ENCODE results near the gene GRK2.

The GRK2 gene

GRCh38 chr11:67280788-67281551 lies 14.7 kb downstream of the GRK2 start:
- DNase-seq (ENCODE audit: low read depth in 2 of 3, low spot score in 1 of 3) = no peak

GRCh38 chr11:67281552-67282150 lies 15.4 kb downstream of the GRK2 start:
- DNase-seq (ENCODE audit: low read depth in 2 of 3, low spot score in 1 of 3) = no peak

DNA sequence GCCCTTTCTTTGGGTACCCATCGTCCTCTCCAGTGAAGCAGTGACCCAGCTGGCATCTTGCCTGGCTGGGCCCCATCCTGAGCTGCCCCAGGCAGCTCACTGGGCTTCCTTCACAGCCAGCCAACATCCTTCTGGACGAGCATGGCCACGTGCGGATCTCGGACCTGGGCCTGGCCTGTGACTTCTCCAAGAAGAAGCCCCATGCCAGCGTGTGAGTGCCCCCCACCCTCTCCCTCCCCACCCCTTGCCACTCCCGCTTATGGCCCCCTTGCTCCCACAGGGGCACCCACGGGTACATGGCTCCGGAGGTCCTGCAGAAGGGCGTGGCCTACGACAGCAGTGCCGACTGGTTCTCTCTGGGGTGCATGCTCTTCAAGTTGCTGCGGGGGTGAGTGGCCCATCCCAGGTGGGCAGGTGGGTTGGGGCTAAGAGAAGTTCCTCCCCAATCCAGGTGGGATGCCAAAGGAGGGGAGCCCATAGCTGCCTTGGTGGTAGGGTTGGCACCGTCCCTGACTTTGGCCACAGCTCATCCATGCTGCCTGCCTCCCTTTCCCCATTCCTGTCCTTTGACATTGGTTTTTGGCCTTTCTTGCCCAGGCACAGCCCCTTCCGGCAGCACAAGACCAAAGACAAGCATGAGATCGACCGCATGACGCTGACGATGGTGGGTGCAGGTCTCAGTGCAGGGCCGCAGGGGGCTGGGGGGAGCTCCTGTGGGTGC lies 16.0 kb downstream of the GRK2 start:
- no peak for DNase-seq (ENCODE audit: low read depth in 2 of 3, low spot score in 1 of 3)

- DNase-seq (ENCODE audit: low read depth in 2 of 3, low spot score in 1 of 3) = no peak
Observed at GRCh38 chr11:67282876-67283371, 16.7 kb downstream of the GRK2 start.

DNA sequence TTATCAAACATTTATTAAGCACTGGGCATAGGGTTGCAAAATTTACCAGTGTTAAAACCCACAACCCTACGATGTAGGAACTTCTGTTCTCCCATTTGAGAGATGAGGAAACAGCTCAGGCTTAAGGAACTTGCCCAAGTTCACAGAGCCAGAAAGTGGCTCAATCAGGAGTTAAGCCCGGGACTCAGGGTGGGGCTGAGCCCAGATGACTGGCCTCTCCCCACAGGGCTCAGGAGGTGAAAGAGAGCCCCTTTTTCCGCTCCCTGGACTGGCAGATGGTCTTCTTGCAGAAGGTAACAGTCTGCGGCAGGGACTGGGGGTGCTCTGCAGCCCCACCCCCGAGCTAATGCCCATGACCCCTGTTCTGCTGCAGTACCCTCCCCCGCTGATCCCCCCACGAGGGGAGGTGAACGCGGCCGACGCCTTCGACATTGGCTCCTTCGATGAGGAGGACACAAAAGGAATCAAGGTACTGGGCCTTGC lies 17.2 kb downstream of the GRK2 start:
- DNase-seq (ENCODE audit: low read depth in 2 of 3, low spot score in 1 of 3) = no peak

DNA sequence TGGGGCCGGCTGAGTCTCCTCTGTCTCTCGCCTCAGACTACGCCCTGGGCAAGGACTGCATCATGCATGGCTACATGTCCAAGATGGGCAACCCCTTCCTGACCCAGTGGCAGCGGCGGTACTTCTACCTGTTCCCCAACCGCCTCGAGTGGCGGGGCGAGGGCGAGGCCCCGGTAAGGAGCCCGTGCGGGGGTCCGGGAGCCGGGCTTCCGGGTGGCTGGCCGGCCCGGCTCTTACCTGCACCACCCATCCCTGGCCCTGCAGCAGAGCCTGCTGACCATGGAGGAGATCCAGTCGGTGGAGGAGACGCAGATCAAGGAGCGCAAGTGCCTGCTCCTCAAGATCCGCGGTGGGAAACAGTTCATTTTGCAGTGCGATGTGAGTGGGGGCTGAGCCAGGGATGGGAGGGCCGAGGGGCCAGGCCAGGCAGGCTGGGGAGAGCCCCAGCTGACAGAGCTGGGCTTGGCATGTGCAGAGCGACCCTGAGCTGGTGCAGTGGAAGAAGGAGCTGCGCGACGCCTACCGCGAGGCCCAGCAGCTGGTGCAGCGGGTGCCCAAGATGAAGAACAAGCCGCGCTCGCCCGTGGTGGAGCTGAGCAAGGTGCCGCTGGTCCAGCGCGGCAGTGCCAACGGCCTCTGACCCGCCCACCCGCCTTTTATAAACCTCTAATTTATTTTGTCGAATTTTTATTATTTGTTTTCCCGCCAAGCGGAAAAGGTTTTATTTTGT lies 18.7 kb downstream of the GRK2 start:
- no peak for DNase-seq (ENCODE audit: low read depth in 2 of 3, low spot score in 1 of 3)

DNA sequence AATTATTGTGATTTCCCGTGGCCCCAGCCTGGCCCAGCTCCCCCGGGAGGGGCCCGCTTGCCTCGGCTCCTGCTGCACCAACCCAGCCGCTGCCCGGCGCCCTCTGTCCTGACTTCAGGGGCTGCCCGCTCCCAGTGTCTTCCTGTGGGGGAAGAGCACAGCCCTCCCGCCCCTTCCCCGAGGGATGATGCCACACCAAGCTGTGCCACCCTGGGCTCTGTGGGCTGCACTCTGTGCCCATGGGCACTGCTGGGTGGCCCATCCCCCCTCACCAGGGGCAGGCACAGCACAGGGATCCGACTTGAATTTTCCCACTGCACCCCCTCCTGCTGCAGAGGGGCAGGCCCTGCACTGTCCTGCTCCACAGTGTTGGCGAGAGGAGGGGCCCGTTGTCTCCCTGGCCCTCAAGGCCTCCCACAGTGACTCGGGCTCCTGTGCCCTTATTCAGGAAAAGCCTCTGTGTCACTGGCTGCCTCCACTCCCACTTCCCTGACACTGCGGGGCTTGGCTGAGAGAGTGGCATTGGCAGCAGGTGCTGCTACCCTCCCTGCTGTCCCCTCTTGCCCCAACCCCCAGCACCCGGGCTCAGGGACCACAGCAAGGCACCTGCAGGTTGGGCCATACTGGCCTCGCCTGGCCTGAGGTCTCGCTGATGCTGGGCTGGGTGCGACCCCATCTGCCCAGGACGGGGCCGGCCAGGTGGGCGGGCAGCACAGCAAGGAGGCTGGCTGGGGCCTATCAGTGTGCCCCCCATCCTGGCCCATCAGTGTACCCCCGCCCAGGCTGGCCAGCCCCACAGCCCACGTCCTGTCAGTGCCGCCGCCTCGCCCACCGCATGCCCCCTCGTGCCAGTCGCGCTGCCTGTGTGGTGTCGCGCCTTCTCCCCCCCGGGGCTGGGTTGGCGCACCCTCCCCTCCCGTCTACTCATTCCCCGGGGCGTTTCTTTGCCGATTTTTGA lies 19.5 kb downstream of the GRK2 start:
- DNase-seq (ENCODE audit: low read depth in 2 of 3, low spot score in 1 of 3) = no peak

GRCh38 chr11:67286621-67287333 lies 20.5 kb downstream of the GRK2 start:
- no peak for DNase-seq (ENCODE audit: low read depth in 2 of 3, low spot score in 1 of 3)

- no peak for DNase-seq (ENCODE audit: low read depth in 2 of 3, low spot score in 1 of 3)
Observed at GRCh38 chr11:67287355-67288197, 21.3 kb downstream of the GRK2 start.

GRCh38 chr11:67288198-67288451 lies 21.9 kb downstream of the GRK2 start:
- DNase-seq (ENCODE audit: low read depth in 2 of 3, low spot score in 1 of 3) = no peak

DNA sequence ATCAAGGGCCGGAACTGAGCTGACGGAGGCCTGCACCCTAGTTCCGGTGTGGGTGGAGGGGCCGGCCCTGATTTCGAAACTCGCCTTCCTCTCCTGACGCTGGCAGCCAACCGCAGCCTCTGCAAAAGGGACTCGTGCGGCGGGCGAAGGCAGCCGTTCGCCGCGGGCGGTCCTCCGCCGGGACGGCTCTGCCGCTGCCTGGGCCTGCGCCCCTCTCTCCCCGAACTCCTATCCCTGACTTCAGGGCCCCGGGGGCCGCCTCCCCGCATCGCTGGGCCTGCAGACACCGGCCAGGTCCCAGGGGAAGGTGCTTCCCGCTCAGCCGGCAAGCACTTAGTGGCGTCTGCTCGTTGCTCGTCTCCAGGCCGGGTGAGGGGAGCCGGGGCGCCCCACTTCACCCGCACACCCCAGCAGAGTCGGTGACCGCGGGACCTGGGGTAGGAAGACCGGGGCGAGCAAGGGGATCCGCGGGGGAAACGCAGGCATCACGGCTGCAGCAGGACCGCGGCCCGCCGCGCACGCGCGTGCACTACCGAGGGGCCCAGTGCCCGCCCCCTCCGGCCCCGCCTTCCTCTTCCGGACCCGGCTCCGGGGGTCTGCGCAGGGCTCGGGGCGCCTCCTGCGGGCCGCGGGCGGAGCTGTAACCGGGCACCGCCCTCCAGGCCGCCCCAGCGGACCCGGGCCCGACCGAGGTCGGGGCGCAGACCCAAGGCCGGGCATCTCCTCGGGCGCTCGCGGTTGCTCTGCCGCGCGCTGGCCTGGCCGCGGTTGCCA lies 22.4 kb downstream of the GRK2 start:
- peak; percentile 83 to 85 (median 84) for DNase-seq (ENCODE audit: low read depth in 2 of 3, low spot score in 1 of 3)

GRCh38 chr11:67289226-67289650 lies 23.0 kb downstream of the GRK2 start, which contains the start of gene ANKRD13D:
ANKRD13D (plus strand) TSS chr11:67289303; CDS start chr11:67289461, 158 bp downstream.
- no peak for DNase-seq (ENCODE audit: low read depth in 2 of 3, low spot score in 1 of 3)

DNA sequence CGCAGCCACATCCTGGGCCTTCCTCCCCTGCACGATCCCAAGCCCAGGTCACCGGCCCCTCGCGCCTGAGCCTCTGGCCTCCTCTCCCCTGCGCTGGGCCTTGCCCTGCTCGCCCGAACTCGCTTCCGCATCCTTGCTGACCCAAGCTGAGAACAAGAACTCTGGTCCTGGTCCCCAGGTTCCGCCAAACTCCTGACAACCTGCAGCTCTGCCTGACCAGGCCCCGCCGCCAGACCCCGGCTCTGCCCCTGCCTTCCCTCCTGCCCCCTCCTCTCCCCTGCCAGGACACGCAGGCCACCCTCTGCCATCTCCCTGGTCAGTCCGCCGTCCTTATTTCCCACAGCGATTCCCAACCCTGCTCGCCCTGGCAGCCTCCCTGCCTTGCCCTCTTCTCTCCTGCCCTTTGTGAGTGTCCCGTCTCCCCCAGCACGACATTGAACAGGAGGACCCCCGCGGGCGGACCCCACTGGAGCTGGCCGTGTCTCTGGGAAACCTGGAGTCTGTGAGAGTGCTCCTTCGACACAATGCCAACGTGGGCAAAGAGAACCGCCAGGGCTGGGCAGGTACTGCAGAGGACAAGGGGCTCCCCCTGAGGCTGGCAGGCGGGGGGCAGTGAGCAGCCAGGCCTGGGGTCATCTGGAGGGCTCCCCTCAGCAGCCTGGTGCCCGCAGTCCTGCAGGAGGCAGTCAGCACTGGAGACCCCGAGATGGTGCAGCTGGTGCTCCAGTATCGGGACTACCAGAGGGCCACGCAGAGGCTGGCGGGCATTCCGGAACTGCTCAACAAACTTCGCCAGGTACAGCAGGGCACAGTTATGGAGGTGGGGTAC lies 23.6 kb downstream of the GRK2 start:
- no peak for DNase-seq (ENCODE audit: low read depth in 2 of 3, low spot score in 1 of 3)

- DNase-seq (ENCODE audit: low read depth in 2 of 3, low spot score in 1 of 3) = no peak
Observed at GRCh38 chr11:67290801-67291200, 24.5 kb downstream of the GRK2 start.

GRCh38 chr11:67291481-67292381 lies 25.5 kb downstream of the GRK2 start:
- no peak for DNase-seq (ENCODE audit: low read depth in 2 of 3, low spot score in 1 of 3)

- no peak for DNase-seq (ENCODE audit: low read depth in 2 of 3, low spot score in 1 of 3)
Observed at GRCh38 chr11:67292671-67293070, 26.4 kb downstream of the GRK2 start.
